Stimulated activated naive B cell treated with anti-CD40 and anti-IgM and Interleukin-4, amounts not matched to agents 10 μg/mL and 1 μg/mL and 100 μg/mL, for 72 hours (primary cell): ENCODE measurements around the gene RASSF3.
"Not testable (repeated sequence)": the region's sequence is repeated elsewhere in the genome, so short reads cannot be mapped to it uniquely, and the experiment has no call there.

Experiments used
- ATAC-seq, 2 donors: fragments of 150-1000 bp; cut with Tn5 transposase; replicated peaks; 2 replicates each; pipeline ENCODE4 v1.10.0; 2021; ENCODE audit warnings: moderate library complexity in 1 of 2
- DNase-seq: peaks from one replicate; pipeline ENCODE4 v3.0.0; 2021
- H3K27ac Mint-ChIP-seq: one replicate; pipeline ENCODE4 v1.8.0; 2022; ENCODE audit warnings: mild to moderate bottlenecking, mixed read lengths
- H3K27me3 Mint-ChIP-seq, 2 donors: one replicate each; pipeline ENCODE4 v1.8.0; 2022; ENCODE audit warnings: mixed read lengths in 2 of 2
- H3K36me3 Mint-ChIP-seq, 2 donors: one replicate each; pipeline ENCODE4 v1.8.0; 2022; ENCODE audit warnings: mixed read lengths in 2 of 2, mild to moderate bottlenecking in 1 of 2
- H3K4me1 Mint-ChIP-seq, 2 donors: one replicate each; pipeline ENCODE4 v1.8.0; 2022; ENCODE audit warnings: mixed read lengths in 2 of 2, mild to moderate bottlenecking in 1 of 2
- H3K4me3 Mint-ChIP-seq, 2 donors: one replicate each; pipeline ENCODE4 v1.8.0; 2022; ENCODE audit warnings: mild to moderate bottlenecking in 2 of 2, mixed read lengths in 2 of 2, moderate library complexity in 1 of 2
- H3K9me3 Mint-ChIP-seq, 2 donors: one replicate each; pipeline ENCODE4 v1.8.0; 2022; ENCODE audit warnings: mixed read lengths in 2 of 2, mild to moderate bottlenecking in 1 of 2

The RASSF3 gene

GRCh38 chr12:64678248-64678647 lies 68.0 kb downstream of the RASSF3 start:
- peaks cover 58 to 86% of the 10 kb centered on the region in 2 donors for H3K4me1 Mint-ChIP-seq
- H3K27ac Mint-ChIP-seq = no peak overlapping the region
- no peaks in the 10 kb centered on the region for H3K27me3 Mint-ChIP-seq

GRCh38 chr12:64678835-64679234 lies 68.5 kb downstream of the RASSF3 start:
- H3K4me1 Mint-ChIP-seq = peaks cover 58 to 86% of the 10 kb centered on the region in 2 donors
- no peaks in the 10 kb centered on the region for H3K27me3 Mint-ChIP-seq
- DNase-seq = no peak
- H3K36me3 Mint-ChIP-seq = peaks cover 15 to 29% of the 10 kb centered on the region in 2 donors
- H3K9me3 Mint-ChIP-seq = no peaks in the 10 kb centered on the region
- ATAC-seq = no peak
- no peak overlapping the region for H3K27ac Mint-ChIP-seq
- H3K4me3 Mint-ChIP-seq = no peak overlapping the region

More at GRCh38 chr12:64678248-64678647, 68.0 kb downstream of the RASSF3 start:
- H3K36me3 Mint-ChIP-seq = peaks cover 12 to 28% of the 10 kb centered on the region in 2 donors
- DNase-seq (no peak), ATAC-seq (no peak)
- H3K9me3 Mint-ChIP-seq = no peaks in the 10 kb centered on the region
- H3K4me3 Mint-ChIP-seq = no peak overlapping the region

GRCh38 chr12:64679487-64680001 lies 69.2 kb downstream of the RASSF3 start:
- no peak for DNase-seq
- H3K27me3 Mint-ChIP-seq = no peaks in the 10 kb centered on the region

GRCh38 chr12:64680235-64680634 lies 69.9 kb downstream of the RASSF3 start:
- Mint-ChIP-seq H3K9me3 (no peaks in the 10 kb centered on the region), H3K27me3 (no peaks in the 10 kb centered on the region), H3K27ac (peak overlapping the region; percentile 37), H3K4me1 (peaks cover 51 to 83% of the 10 kb centered on the region in 2 donors), H3K4me3 (peak overlapping the region in 1 of 2 donors; percentile 22), H3K36me3 (peaks cover 19 to 26% of the 10 kb centered on the region in 2 donors)
- ATAC-seq (no peak), DNase-seq (no peak)

More at GRCh38 chr12:64679487-64680001, 69.2 kb downstream of the RASSF3 start:
- peak overlapping the region in 1 of 2 donors; percentile 55 for H3K4me3 Mint-ChIP-seq
- peaks cover 52 to 85% of the 10 kb centered on the region in 2 donors for H3K4me1 Mint-ChIP-seq
- H3K27ac Mint-ChIP-seq = peak overlapping the region; percentile 37
- peaks cover 17 to 25% of the 10 kb centered on the region in 2 donors for H3K36me3 Mint-ChIP-seq
- ATAC-seq = peak in 1 of 2 donors; percentile 28
- H3K9me3 Mint-ChIP-seq = no peaks in the 10 kb centered on the region

GRCh38 chr12:64681200-64682052 lies 71.1 kb downstream of the RASSF3 start:
- DNase-seq = no peak
- peak; percentile 77 to 80 for ATAC-seq
- Mint-ChIP-seq H3K36me3 (peaks cover 27 to 38% of the 10 kb centered on the region in 2 donors), H3K4me3 (peak overlapping the region; percentile 31 to 46), H3K4me1 (peaks cover 46 to 75% of the 10 kb centered on the region in 2 donors), H3K27ac (peak overlapping the region; percentile 93), H3K27me3 (no peaks in the 10 kb centered on the region), H3K9me3 (no peaks in the 10 kb centered on the region)

- Mint-ChIP-seq H3K27me3 (no peaks in the 10 kb centered on the region), H3K36me3 (peaks cover 23 to 36% of the 10 kb centered on the region in 2 donors), H3K4me1 (peaks cover 42 to 66% of the 10 kb centered on the region in 2 donors), H3K9me3 (no peaks in the 10 kb centered on the region), H3K27ac (peak overlapping the region; percentile 70), H3K4me3 (no peak overlapping the region)
- ATAC-seq (no peak), DNase-seq (no peak)
Measured at GRCh38 chr12:64682572-64683277, 72.4 kb downstream of the RASSF3 start.

- Mint-ChIP-seq H3K36me3 (peaks cover 35 to 48% of the 10 kb centered on the region in 2 donors), H3K4me1 (peaks cover 35 to 67% of the 10 kb centered on the region in 2 donors), H3K27me3 (no peaks in the 10 kb centered on the region), H3K27ac (peak overlapping the region; percentile 32), H3K4me3 (no peak overlapping the region), H3K9me3 (no peaks in the 10 kb centered on the region)
- ATAC-seq (no peak), DNase-seq (no peak)
Measured at GRCh38 chr12:64683816-64684543, 73.7 kb downstream of the RASSF3 start.

GRCh38 chr12:64685050-64685449 lies 74.8 kb downstream of the RASSF3 start:
- no peak overlapping the region for H3K4me3 Mint-ChIP-seq
- H3K27me3 Mint-ChIP-seq = no peaks in the 10 kb centered on the region
- ATAC-seq (no peak), DNase-seq (no peak)
- H3K4me1 Mint-ChIP-seq = peaks cover 29 to 57% of the 10 kb centered on the region in 2 donors
- H3K9me3 Mint-ChIP-seq = no peaks in the 10 kb centered on the region
- H3K27ac Mint-ChIP-seq = no peak overlapping the region
- H3K36me3 Mint-ChIP-seq = peaks cover 36 to 49% of the 10 kb centered on the region in 2 donors

- peaks cover 39 to 49% of the 10 kb centered on the region in 2 donors for H3K36me3 Mint-ChIP-seq
Measured at GRCh38 chr12:64685605-64686004, 75.3 kb downstream of the RASSF3 start.

GRCh38 chr12:64687816-64688215 lies 77.5 kb downstream of the RASSF3 start:
- peaks cover 17 to 40% of the 10 kb centered on the region in 2 donors for H3K4me1 Mint-ChIP-seq
- no peaks in the 10 kb centered on the region for H3K9me3 Mint-ChIP-seq
- H3K27me3 Mint-ChIP-seq = no peaks in the 10 kb centered on the region
- H3K4me3 Mint-ChIP-seq = no peak overlapping the region
- H3K36me3 Mint-ChIP-seq = peaks cover 46 to 54% of the 10 kb centered on the region in 2 donors
- no peak for ATAC-seq
- DNase-seq = no peak
- peak overlapping the region; percentile 73 for H3K27ac Mint-ChIP-seq

More at GRCh38 chr12:64685605-64686004, 75.3 kb downstream of the RASSF3 start:
- no peak overlapping the region for H3K27ac Mint-ChIP-seq
- ATAC-seq (no peak), DNase-seq (no peak)
- H3K4me1 Mint-ChIP-seq = peaks cover 27 to 51% of the 10 kb centered on the region in 2 donors
- H3K9me3 Mint-ChIP-seq = no peaks in the 10 kb centered on the region
- H3K4me3 Mint-ChIP-seq = no peak overlapping the region
- no peaks in the 10 kb centered on the region for H3K27me3 Mint-ChIP-seq

- DNase-seq (no peak), ATAC-seq (no peak)
- H3K36me3 Mint-ChIP-seq = peaks cover 48 to 54% of the 10 kb centered on the region in 2 donors
- H3K9me3 Mint-ChIP-seq = no peaks in the 10 kb centered on the region
- peaks cover 13 to 36% of the 10 kb centered on the region in 2 donors for H3K4me1 Mint-ChIP-seq
- H3K27me3 Mint-ChIP-seq = no peaks in the 10 kb centered on the region
- H3K27ac Mint-ChIP-seq = peak overlapping the region; percentile 9
- H3K4me3 Mint-ChIP-seq = no peak overlapping the region
Measured at GRCh38 chr12:64688219-64688618, 77.9 kb downstream of the RASSF3 start.

- no peaks in the 10 kb centered on the region for H3K9me3 Mint-ChIP-seq
- peaks cover 10 to 31% of the 10 kb centered on the region in 2 donors for H3K4me1 Mint-ChIP-seq
- no peaks in the 10 kb centered on the region for H3K27me3 Mint-ChIP-seq
- H3K36me3 Mint-ChIP-seq = peaks cover 45 to 54% of the 10 kb centered on the region in 2 donors
- ATAC-seq (no peak), DNase-seq (no peak)
- no peak overlapping the region for H3K27ac Mint-ChIP-seq
- no peak overlapping the region for H3K4me3 Mint-ChIP-seq
Measured at GRCh38 chr12:64688715-64689114, 78.4 kb downstream of the RASSF3 start.

- not testable (repeated sequence) for H3K4me3 Mint-ChIP-seq, H3K9me3 Mint-ChIP-seq, H3K27ac Mint-ChIP-seq, H3K27me3 Mint-ChIP-seq, ATAC-seq, DNase-seq
- H3K36me3 Mint-ChIP-seq = peaks cover 49 to 56% of the 10 kb centered on the region in 2 donors
- peaks cover 14 to 31% of the 10 kb centered on the region in 2 donors for H3K4me1 Mint-ChIP-seq
Measured at GRCh38 chr12:64690236-64690635, 79.9 kb downstream of the RASSF3 start.
